Colonic mucosa (tissue), 4 donors: Measurements from ENCODE around the gene SRD5A2. TPM values are rescaled to one million over a fixed set of nuclear protein-coding genes. Genes with fewer than 3 reads are reported as not detected.

Experiments
- DNase-seq: peaks from one replicate; pipeline ENCODE4 v3.0.0-alpha.2; 2020
- H3K27ac ChIP-seq: fragments of 200-600 bp; one replicate; pipeline ENCODE4 v1.8.0; 2021
- H3K27me3 ChIP-seq: fragments of 200-600 bp; one replicate; pipeline ENCODE4 v1.8.0; 2021
- H3K36me3 ChIP-seq: fragments of 200-600 bp; one replicate; pipeline ENCODE4 v1.8.0; 2021
- H3K4me1 ChIP-seq: fragments of 200-600 bp; one replicate; pipeline ENCODE4 v1.8.0; 2021; ENCODE audit warnings: mild to moderate bottlenecking
- H3K4me3 ChIP-seq: fragments of 200-600 bp; one replicate; pipeline ENCODE4 v1.8.0; 2021
- H3K9ac ChIP-seq, 2 donors: one replicate each; pipeline ENCODE4 v1.7.0; 2013; ENCODE audit warnings: control low read depth in 2 of 2, low read depth in 2 of 2, low read length in 2 of 2
- H3K9me3 ChIP-seq: fragments of 200-600 bp; one replicate; pipeline ENCODE4 v1.8.0; 2021
- intact Hi-C: fragments of 100-400 bp; cut with DNase I; formaldehyde crosslinking; loops from one replicate; pipeline ENCODE4 v1.14.1; 2022
- total RNA-seq, 2 donors: library from RNA; stranded (reverse); fragmentation: NEBNext Ultra II Directional in 1 of 2; extraction: Animal tissue kit (Norgen Biotek cat#: 25700) in 1 of 2; gene quantifications; one replicate each; pipeline ENCODE4 v1.2.1, GENCODE V29; 2021
- TF ChIP-seq, protein P1 (sequence below): fragments of 200-600 bp; IDR thresholded peaks from one replicate; pipeline ENCODE4 v1.8.0; 2022; ENCODE audit warnings: antibody characterized with exemption, mild to moderate bottlenecking
- donor health status: healthy.
- donor health status: DM: no; HTN: no; CAD: no.
- donor health status: DM: no; HTN: no; CAD: no.

Gene SRD5A2
- total RNA-seq, 2 donors from 2014 or later = not detected

- no peak for DNase-seq
- intact Hi-C loops = no loop called here
- no peak overlapping the region for H3K27ac ChIP-seq
Observed at GRCh38 chr2:31533036-31533435, 47.7 kb downstream of the SRD5A2 start.

GRCh38 chr2:31531101-31531500 is 49.6 kb downstream of the SRD5A2 start:
- intact Hi-C loops = no loop called here

More at GRCh38 chr2:31533036-31533435, 47.7 kb downstream of the SRD5A2 start:
- TF ChIP-seq, protein P1, sequence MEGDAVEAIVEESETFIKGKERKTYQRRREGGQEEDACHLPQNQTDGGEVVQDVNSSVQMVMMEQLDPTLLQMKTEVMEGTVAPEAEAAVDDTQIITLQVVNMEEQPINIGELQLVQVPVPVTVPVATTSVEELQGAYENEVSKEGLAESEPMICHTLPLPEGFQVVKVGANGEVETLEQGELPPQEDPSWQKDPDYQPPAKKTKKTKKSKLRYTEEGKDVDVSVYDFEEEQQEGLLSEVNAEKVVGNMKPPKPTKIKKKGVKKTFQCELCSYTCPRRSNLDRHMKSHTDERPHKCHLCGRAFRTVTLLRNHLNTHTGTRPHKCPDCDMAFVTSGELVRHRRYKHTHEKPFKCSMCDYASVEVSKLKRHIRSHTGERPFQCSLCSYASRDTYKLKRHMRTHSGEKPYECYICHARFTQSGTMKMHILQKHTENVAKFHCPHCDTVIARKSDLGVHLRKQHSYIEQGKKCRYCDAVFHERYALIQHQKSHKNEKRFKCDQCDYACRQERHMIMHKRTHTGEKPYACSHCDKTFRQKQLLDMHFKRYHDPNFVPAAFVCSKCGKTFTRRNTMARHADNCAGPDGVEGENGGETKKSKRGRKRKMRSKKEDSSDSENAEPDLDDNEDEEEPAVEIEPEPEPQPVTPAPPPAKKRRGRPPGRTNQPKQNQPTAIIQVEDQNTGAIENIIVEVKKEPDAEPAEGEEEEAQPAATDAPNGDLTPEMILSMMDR = no peak
- Histone ChIP-seq H3K4me1 (no peaks in the 10 kb centered on the region), H3K27me3 (no peaks in the 10 kb centered on the region), H3K9ac (no peak overlapping the region), H3K36me3 (no peaks in the 10 kb centered on the region), H3K4me3 (no peak overlapping the region), H3K9me3 (no peaks in the 10 kb centered on the region)

GRCh38 chr2:31529256-31529655 is 51.5 kb downstream of the SRD5A2 start:
- Histone ChIP-seq H3K9ac (no peak overlapping the region), H3K27ac (no peak overlapping the region), H3K36me3 (no peaks in the 10 kb centered on the region), H3K27me3 (no peaks in the 10 kb centered on the region), H3K4me1 (no peaks in the 10 kb centered on the region), H3K9me3 (no peaks in the 10 kb centered on the region), H3K4me3 (no peak overlapping the region)
- TF ChIP-seq, protein P1 = no peak
- intact Hi-C loops = loop anchor here (10.0 kb wide), 1 partner anchor 814 kb away; no protein-coding TSS in a partner anchor
- DNase-seq = no peak

More at GRCh38 chr2:31531101-31531500, 49.6 kb downstream of the SRD5A2 start:
- Histone ChIP-seq H3K4me1 (no peaks in the 10 kb centered on the region), H3K27ac (no peak overlapping the region), H3K9ac (no peak overlapping the region), H3K4me3 (no peak overlapping the region), H3K9me3 (no peaks in the 10 kb centered on the region), H3K36me3 (no peaks in the 10 kb centered on the region), H3K27me3 (no peaks in the 10 kb centered on the region)
- no peak for DNase-seq
- TF ChIP-seq, protein P1 = no peak

DNA sequence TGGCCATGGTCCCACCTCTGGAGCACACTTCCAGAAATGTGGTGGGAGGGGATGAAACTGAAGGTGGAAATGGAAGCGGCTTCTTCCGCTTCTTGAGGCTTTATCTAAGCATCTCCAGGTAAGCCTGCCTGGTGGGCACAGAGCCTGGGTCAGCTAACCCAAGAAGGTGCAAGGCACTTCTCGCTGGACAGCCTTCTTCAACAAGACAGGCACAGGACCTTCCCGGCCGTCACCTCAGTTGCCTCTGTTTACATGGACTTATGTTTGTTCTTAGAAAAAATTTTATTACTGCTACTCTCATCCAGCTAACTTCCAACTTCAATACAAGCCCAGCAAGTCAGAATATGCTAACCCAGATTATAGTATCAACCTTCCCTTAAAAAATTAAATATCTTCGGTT is 51.9 kb downstream of the SRD5A2 start:
- intact Hi-C loops = loop anchor here (10.0 kb wide), 1 partner anchor 814 kb away; no protein-coding TSS in a partner anchor
- Histone ChIP-seq H3K27me3 (no peaks in the 10 kb centered on the region), H3K4me3 (no peak overlapping the region), H3K4me1 (no peaks in the 10 kb centered on the region), H3K9me3 (no peaks in the 10 kb centered on the region), H3K9ac (no peak overlapping the region), H3K27ac (no peak overlapping the region), H3K36me3 (no peaks in the 10 kb centered on the region)
- TF ChIP-seq, protein P1 = no peak
- no peak for DNase-seq

DNA sequence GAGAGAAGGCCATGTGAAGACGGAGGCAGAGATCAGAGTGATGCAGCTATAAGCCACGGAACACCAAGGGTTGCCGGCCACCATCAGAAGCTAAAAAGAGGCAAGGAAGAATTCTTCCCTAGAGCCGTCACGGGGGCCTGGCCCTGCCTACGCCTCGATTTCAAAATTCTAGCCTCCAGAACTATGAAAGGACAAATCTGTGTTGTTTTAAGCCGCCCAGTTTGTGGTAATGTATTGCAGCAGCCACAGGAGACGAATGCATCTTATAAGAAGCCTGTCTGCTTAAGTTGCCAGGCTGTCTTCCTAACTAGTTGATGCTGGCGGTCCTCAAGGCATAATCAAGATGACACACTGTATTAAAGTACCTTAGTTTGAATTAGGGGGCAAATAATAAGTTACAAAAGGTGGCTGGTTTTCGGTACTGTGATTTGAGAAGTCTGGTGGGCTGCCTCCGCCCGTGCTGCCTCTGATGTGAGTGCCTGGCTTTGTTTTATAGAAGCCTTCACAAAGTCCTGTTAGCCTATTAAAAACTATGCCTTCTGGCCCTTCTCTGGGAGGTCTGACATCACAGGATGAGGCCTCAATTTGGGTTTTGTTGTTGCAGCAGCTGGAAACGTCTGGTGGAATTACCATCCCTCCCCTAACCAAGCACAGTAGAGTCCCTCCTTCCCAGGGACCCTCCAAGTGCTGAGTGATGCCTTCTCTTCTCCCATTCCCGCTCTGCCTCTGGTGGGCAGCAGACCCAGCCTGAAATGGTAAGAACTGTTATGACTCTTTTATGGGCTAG is 53.6 kb downstream of the SRD5A2 start:
- no peak for DNase-seq
- Histone ChIP-seq H3K36me3 (no peaks in the 10 kb centered on the region), H3K9me3 (no peaks in the 10 kb centered on the region), H3K4me3 (no peak overlapping the region), H3K9ac (no peak overlapping the region), H3K27ac (no peak overlapping the region), H3K4me1 (no peaks in the 10 kb centered on the region), H3K27me3 (no peaks in the 10 kb centered on the region)
- intact Hi-C loops = loop anchor here (10.0 kb wide), 1 partner anchor 812 kb away; no protein-coding TSS in a partner anchor
- TF ChIP-seq, protein P1 = no peak
